GM23338 (cell line): ENCODE results near the gene MSL3B.

ENCODE experiments used
- ATAC-seq: fragments of 200-7000 bp; cut with Tn5 transposase; 3 replicates; pipeline ENCODE4 v1.9.1; 2020
- DNase-seq: peaks from one replicate; pipeline ENCODE4 v3.0.0-alpha.2; 2015; ENCODE audit warnings: low spot score
- H2AFZ ChIP-seq: fragments of 200-600 bp; sonication (generic); 2 replicates; pipeline ENCODE4 v1.8.0; 2016; ENCODE audit warnings: antibody characterized with exemption, mild to moderate bottlenecking, moderate library complexity
- H3F3A ChIP-seq: fragments of 200-600 bp; sonication (generic); replicated peaks from 2 replicates; pipeline ENCODE4 v1.8.0; 2017; ENCODE audit warnings: antibody characterized with exemption, mixed run types, low read depth
- H3K27ac ChIP-seq: fragments of 200-600 bp; sonication (generic); 2 replicates; pipeline ENCODE4 v1.6.1; 2016; ENCODE audit warnings: low read depth
- H3K27me3 ChIP-seq: fragments of 200-600 bp; sonication (generic); 2 replicates; pipeline ENCODE4 v1.8.0; 2016; ENCODE audit warnings: mild to moderate bottlenecking, mixed run types, moderate library complexity; ENCODE audit not compliant: insufficient read depth
- H3K36me3 ChIP-seq: fragments of 200-600 bp; sonication (generic); 2 replicates; pipeline ENCODE4 v1.8.0; 2016; ENCODE audit warnings: mild to moderate bottlenecking; ENCODE audit not compliant: insufficient read depth
- H3K4me1 ChIP-seq: fragments of 200-600 bp; sonication (generic); 2 replicates; pipeline ENCODE4 v1.8.0; 2016; ENCODE audit warnings: mild to moderate bottlenecking, moderate library complexity; ENCODE audit not compliant: insufficient read depth
- H3K4me2 ChIP-seq: fragments of 200-600 bp; sonication (generic); 2 replicates; pipeline ENCODE4 v1.7.1; 2017; ENCODE audit warnings: mixed run types
- H3K4me3 ChIP-seq: fragments of 200-600 bp; sonication (generic); 2 replicates; pipeline ENCODE4 v1.6.1; 2016; ENCODE audit warnings: mixed run types
- H3K79me2 ChIP-seq: fragments of 200-600 bp; sonication (generic); replicated peaks from 2 replicates; pipeline ENCODE4 v1.8.0; 2017; ENCODE audit warnings: mild to moderate bottlenecking; ENCODE audit not compliant: insufficient read depth
- H3K9me2 ChIP-seq: fragments of 200-600 bp; sonication (generic); 2 replicates; pipeline ENCODE4 v1.8.0; 2017; ENCODE audit not compliant: insufficient read depth
- H4K20me1 ChIP-seq: fragments of 200-600 bp; sonication (generic); replicated peaks from 2 replicates; pipeline ENCODE4 v1.8.0; 2017; ENCODE audit warnings: mild to moderate bottlenecking; ENCODE audit not compliant: insufficient read depth
- H3K27ac Mint-ChIP-seq: 2 replicates; pipeline ENCODE4 v1.8.0; 2020; ENCODE audit warnings: inconsistent platforms, mild to moderate bottlenecking, moderate library complexity, mixed read lengths
- H3K27me3 Mint-ChIP-seq: 3 replicates; pipeline ENCODE4 v1.8.0; 2022; ENCODE audit warnings: low read depth, mild to moderate bottlenecking, moderate library complexity, mixed read lengths, inconsistent platforms; ENCODE audit not compliant: insufficient read depth, poor library complexity
- H3K36me3 Mint-ChIP-seq: 3 replicates; pipeline ENCODE4 v1.8.0; 2021; ENCODE audit warnings: low read depth, mild to moderate bottlenecking, inconsistent platforms, moderate library complexity, mixed read lengths
- H3K4me1 Mint-ChIP-seq: 3 replicates; pipeline ENCODE4 v1.8.0; 2020; ENCODE audit warnings: mild to moderate bottlenecking, inconsistent platforms, mixed read lengths
- H3K4me3 Mint-ChIP-seq: 3 replicates; pipeline ENCODE4 v1.8.0; 2021; ENCODE audit warnings: moderate library complexity, mild to moderate bottlenecking, inconsistent platforms, mixed read lengths
- H3K9me3 Mint-ChIP-seq: 3 replicates; pipeline ENCODE4 v1.8.0; 2020; ENCODE audit warnings: moderate library complexity, mild to moderate bottlenecking, inconsistent platforms, mixed read lengths
- CREB1 ChIP-seq: fragments of 250-450 bp; sonication (Bioruptor Pico); IDR thresholded peaks from 2 replicates; pipeline ENCODE4 v1.5.0; 2020; ENCODE audit warnings: low read depth, mild to moderate bottlenecking, moderate library complexity
- EZH2 ChIP-seq: fragments of 200-600 bp; sonication (generic); IDR thresholded peaks from one replicate; pipeline ENCODE4 v1.8.0; 2017; ENCODE audit warnings: antibody characterized with exemption, mild to moderate bottlenecking, low read depth; ENCODE audit not compliant: unreplicated experiment
- POLR2AphosphoS5 ChIP-seq: IDR thresholded peaks from 2 replicates; pipeline ENCODE4 v1.6.1; 2016; ENCODE audit warnings: antibody characterized with exemption, low read depth
- ZNF114 ChIP-seq: fragments of 250-450 bp; sonication (Bioruptor Pico); IDR thresholded peaks from 2 replicates; pipeline ENCODE4 v1.5.0; 2020; ENCODE audit warnings: mild to moderate bottlenecking, moderate library complexity
- TF ChIP-seq, protein P1 (sequence below): fragments of 250-450 bp; sonication (Bioruptor Pico); IDR thresholded peaks from 2 replicates; pipeline ENCODE4 v1.5.0; 2020; ENCODE audit warnings: mild to moderate bottlenecking, moderate library complexity

MSL3B gene

DNA sequence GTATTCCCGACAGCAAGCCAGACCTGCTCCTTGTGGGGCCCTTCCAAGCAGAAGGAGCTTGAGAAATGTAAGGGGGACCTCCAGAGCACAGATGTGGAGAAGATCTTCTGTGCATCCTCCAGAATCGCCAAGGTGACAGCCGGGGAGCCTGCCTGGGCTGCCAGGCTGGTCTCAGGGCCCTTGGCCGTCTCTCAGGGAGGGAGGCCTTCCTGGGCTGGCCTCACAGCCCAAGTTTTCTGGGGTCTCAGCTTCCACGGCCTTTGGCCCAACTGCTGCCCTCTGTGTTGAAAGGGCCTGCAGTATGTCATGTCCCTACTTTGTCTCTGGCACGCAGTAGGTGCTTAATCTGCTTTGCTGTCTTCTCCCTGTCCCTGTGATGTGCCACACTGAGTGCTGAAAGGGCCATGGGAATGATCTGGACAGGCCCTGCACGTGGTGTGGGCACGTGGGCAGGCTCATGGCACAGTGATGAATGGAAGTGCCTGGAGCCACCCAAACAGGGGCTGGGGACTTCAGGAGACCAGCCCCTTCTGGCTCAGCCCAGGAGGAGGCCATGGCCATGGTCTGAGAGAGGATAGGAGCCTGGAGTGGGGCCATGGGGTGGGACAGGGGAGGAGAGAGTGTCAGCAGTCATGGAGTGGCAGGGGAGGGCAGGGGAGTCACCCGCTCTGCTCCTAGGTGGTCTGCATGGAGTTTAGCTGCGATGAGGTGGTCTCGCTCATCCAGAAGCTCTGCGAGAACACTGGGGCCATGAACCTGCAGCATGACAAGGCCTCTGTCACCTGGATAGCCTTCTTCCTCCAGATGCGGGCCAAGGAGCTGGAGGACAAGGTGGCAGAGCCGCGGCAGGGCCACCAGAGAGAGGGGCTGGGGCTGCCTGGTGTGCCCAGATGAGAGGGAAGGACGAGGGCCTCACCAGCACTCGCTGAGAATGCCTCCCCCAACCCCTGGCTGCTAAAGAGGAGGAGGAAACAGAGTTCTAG, 49.3 kb downstream of the MSL3B start:
- Histone ChIP-seq H3K27me3 (no peaks in the 10 kb centered on the region), H3K4me1 (no peaks in the 10 kb centered on the region), H3K79me2 (no peaks in the 10 kb centered on the region), H3K4me3 (no peak overlapping the region), H3K36me3 (no peaks in the 10 kb centered on the region), H3F3A (no peaks in the 10 kb centered on the region), H3K27ac (no peak overlapping the region), H3K4me2 (no peak overlapping the region), H3K9me2 (no peaks in the 10 kb centered on the region), H2AFZ (no peak overlapping the region), H4K20me1 (no peaks in the 10 kb centered on the region)
- H3K4me1 Mint-ChIP-seq = no peaks in the 10 kb centered on the region; the same call in 2 of the 3 replicates
- no peak for DNase-seq
- peaks cover 15% of the 10 kb centered on the region for H3K27me3 Mint-ChIP-seq
- H3K36me3 Mint-ChIP-seq = no peaks in the 10 kb centered on the region
- no peak for TF ChIP-seq CREB1 (CRISPR knock-in tag)
- TF ChIP-seq ZNF114 (CRISPR knock-in tag) = no peak
- TF ChIP-seq EZH2 = no peak
- TF ChIP-seq POLR2AphosphoS5 = no peak
- TF ChIP-seq, protein P1, sequence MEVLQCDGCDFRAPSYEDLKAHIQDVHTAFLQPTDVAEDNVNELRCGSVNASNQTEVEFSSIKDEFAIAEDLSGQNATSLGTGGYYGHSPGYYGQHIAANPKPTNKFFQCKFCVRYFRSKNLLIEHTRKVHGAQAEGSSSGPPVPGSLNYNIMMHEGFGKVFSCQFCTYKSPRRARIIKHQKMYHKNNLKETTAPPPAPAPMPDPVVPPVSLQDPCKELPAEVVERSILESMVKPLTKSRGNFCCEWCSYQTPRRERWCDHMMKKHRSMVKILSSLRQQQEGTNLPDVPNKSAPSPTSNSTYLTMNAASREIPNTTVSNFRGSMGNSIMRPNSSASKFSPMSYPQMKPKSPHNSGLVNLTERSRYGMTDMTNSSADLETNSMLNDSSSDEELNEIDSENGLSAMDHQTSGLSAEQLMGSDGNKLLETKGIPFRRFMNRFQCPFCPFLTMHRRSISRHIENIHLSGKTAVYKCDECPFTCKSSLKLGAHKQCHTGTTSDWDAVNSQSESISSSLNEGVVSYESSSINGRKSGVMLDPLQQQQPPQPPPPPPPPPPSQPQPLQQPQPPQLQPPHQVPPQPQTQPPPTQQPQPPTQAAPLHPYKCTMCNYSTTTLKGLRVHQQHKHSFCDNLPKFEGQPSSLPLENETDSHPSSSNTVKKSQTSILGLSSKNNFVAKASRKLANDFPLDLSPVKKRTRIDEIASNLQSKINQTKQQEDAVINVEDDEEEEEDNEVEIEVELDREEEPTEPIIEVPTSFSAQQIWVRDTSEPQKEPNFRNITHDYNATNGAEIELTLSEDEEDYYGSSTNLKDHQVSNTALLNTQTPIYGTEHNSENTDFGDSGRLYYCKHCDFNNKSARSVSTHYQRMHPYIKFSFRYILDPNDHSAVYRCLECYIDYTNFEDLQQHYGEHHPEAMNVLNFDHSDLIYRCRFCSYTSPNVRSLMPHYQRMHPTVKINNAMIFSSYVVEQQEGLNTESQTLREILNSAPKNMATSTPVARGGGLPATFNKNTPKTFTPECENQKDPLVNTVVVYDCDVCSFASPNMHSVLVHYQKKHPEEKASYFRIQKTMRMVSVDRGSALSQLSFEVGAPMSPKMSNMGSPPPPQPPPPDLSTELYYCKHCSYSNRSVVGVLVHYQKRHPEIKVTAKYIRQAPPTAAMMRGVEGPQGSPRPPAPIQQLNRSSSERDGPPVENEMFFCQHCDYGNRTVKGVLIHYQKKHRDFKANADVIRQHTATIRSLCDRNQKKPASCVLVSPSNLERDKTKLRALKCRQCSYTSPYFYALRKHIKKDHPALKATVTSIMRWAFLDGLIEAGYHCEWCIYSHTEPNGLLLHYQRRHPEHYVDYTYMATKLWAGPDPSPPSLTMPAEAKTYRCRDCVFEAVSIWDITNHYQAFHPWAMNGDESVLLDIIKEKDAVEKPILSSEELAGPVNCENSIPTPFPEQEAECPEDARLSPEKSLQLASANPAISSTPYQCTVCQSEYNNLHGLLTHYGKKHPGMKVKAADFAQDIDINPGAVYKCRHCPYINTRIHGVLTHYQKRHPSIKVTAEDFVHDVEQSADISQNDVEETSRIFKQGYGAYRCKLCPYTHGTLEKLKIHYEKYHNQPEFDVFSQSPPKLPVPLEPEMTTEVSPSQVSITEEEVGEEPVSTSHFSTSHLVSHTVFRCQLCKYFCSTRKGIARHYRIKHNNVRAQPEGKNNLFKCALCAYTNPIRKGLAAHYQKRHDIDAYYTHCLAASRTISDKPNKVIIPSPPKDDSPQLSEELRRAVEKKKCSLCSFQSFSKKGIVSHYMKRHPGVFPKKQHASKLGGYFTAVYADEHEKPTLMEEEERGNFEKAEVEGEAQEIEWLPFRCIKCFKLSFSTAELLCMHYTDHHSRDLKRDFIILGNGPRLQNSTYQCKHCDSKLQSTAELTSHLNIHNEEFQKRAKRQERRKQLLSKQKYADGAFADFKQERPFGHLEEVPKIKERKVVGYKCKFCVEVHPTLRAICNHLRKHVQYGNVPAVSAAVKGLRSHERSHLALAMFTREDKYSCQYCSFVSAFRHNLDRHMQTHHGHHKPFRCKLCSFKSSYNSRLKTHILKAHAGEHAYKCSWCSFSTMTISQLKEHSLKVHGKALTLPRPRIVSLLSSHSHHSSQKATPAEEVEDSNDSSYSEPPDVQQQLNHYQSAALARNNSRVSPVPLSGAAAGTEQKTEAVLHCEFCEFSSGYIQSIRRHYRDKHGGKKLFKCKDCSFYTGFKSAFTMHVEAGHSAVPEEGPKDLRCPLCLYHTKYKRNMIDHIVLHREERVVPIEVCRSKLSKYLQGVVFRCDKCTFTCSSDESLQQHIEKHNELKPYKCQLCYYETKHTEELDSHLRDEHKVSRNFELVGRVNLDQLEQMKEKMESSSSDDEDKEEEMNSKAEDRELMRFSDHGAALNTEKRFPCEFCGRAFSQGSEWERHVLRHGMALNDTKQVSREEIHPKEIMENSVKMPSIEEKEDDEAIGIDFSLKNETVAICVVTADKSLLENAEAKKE (CRISPR knock-in tag) = no peak
- no peak overlapping the region for H3K4me3 Mint-ChIP-seq
- ATAC-seq = no peak
- no peaks in the 10 kb centered on the region for H3K9me3 Mint-ChIP-seq
- H3K27ac Mint-ChIP-seq = no peak overlapping the region
